Muscle of back (tissue), 11 donors: ENCODE results near the gene IL16. TPM values are rescaled to one million over a fixed set of nuclear protein-coding genes. Genes with fewer than 3 reads are reported as not detected.

ENCODE experiments used
- DNase-seq, 3 donors: peaks; one replicate each; pipeline versions ENCODE4 v3.0.0 to v3.0.0-alpha.2; 2013
- polyA plus RNA-seq, 10 donors: library from polyadenylated mRNA; unstranded; fragments of 120-200 nt; gene quantifications; one replicate each; pipeline ENCODE4 v1.2.1, GENCODE V29; 2013; ENCODE audit not compliant: insufficient read length in 10 of 10

The IL16 gene
- polyA plus RNA-seq, 10 donors = 5.8 to 15.2 (median 8.1) TPM

GRCh38 chr15:81255958-81256320, 59.3 kb downstream of the IL16 start:
- DNase-seq = no peak

- DNase-seq = peak in 2 of 3 donors; percentile 39 to 68
Observed at GRCh38 chr15:81256916-81257315, 60.2 kb downstream of the IL16 start.

- DNase-seq = no peak
Observed at GRCh38 chr15:81257435-81257834, 60.8 kb downstream of the IL16 start.

GRCh38 chr15:81258455-81258854, 61.8 kb downstream of the IL16 start:
- DNase-seq = no peak

GRCh38 chr15:81259760-81260298, 63.1 kb downstream of the IL16 start:
- DNase-seq = no peak

- DNase-seq = no peak
Observed at GRCh38 chr15:81261172-81261811, 64.6 kb downstream of the IL16 start.

GRCh38 chr15:81263477-81263876, 66.8 kb downstream of the IL16 start:
- DNase-seq = no peak

GRCh38 chr15:81264072-81264857, 67.6 kb downstream of the IL16 start:
- DNase-seq = no peak

GRCh38 chr15:81265256-81265943, 68.7 kb downstream of the IL16 start:
- no peak for DNase-seq

- peak; percentile 77 to 90 (median 84) for DNase-seq
Observed at GRCh38 chr15:81265944-81266775, 69.5 kb downstream of the IL16 start.

- no peak for DNase-seq
Observed at GRCh38 chr15:81268340-81268739, 71.7 kb downstream of the IL16 start.

GRCh38 chr15:81268881-81269601, 72.4 kb downstream of the IL16 start:
- no peak for DNase-seq

- no peak for DNase-seq
Observed at GRCh38 chr15:81270188-81270587, 73.5 kb downstream of the IL16 start.

- DNase-seq = peak in 1 of 3 donors; percentile 60
Observed at GRCh38 chr15:81270781-81271491, 74.3 kb downstream of the IL16 start.

- no peak for DNase-seq
Observed at GRCh38 chr15:81271761-81272644, 75.3 kb downstream of the IL16 start.

GRCh38 chr15:81273200-81273599, 76.5 kb downstream of the IL16 start:
- no peak for DNase-seq

- DNase-seq = no peak
Observed at GRCh38 chr15:81273855-81274254, 77.2 kb downstream of the IL16 start.

- no peak for DNase-seq
Observed at GRCh38 chr15:81274255-81274654, 77.6 kb downstream of the IL16 start.
